ENCODE data around the gene MNDA. TPM values are rescaled to one million over a fixed set of nuclear protein-coding genes. Genes with fewer than 3 reads are reported as not detected.

MNDA gene
- total RNA-seq, 4 donors from 2014 or later = 3.3 to 5.7 (median 4.3) TPM

- Histone ChIP-seq H3K36me3 (no peaks in the 10 kb centered on the region), H3K27ac (no peak overlapping the region), H3K9me3 (no peaks in the 10 kb centered on the region), H3K4me3 (no peak overlapping the region), H3K27me3 (no peaks in the 10 kb centered on the region), H3K4me1 (no peaks in the 10 kb centered on the region)
- no peak for DNase-seq (ENCODE audit: low spot score in 2 of 2)
- WGBS, 2 donors = 82 to 86% methylated on average over 2 of the region's 2 CpGs
- TF ChIP-seq, protein P1, sequence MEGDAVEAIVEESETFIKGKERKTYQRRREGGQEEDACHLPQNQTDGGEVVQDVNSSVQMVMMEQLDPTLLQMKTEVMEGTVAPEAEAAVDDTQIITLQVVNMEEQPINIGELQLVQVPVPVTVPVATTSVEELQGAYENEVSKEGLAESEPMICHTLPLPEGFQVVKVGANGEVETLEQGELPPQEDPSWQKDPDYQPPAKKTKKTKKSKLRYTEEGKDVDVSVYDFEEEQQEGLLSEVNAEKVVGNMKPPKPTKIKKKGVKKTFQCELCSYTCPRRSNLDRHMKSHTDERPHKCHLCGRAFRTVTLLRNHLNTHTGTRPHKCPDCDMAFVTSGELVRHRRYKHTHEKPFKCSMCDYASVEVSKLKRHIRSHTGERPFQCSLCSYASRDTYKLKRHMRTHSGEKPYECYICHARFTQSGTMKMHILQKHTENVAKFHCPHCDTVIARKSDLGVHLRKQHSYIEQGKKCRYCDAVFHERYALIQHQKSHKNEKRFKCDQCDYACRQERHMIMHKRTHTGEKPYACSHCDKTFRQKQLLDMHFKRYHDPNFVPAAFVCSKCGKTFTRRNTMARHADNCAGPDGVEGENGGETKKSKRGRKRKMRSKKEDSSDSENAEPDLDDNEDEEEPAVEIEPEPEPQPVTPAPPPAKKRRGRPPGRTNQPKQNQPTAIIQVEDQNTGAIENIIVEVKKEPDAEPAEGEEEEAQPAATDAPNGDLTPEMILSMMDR (IDR thresholded peaks at IDR 0.05) = no peak
- TF ChIP-seq EP300 (IDR thresholded peaks at IDR 0.05) (no peak), POLR2A (IDR thresholded peaks at IDR 0.05) (no peak)
Observed at GRCh38 chr1:158873141-158873540, 42.0 kb downstream of the MNDA start.

DNA sequence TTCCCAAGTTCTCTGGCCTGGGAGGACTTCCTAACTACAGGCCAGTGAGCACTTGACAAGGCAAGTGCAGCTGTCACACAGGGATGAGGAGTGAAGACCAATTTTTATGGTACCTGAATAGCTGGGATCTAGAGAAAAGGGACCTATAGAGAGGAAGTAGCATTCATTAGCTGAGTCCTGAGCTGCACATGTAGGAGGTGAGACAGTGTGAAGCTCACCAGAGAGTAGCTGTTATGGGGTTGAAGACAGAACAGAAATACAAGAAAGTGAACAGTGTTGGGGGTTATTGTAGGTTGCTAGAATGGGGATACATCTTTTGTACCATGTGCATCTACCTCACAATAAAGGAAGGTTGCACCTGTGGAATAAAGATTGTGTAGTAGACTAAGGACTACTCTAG, 62.5 kb downstream of the MNDA start:
- H3K36me3 ChIP-seq = no peaks in the 10 kb centered on the region
- TF ChIP-seq POLR2A (IDR thresholded peaks at IDR 0.05) (no peak), EP300 (IDR thresholded peaks at IDR 0.05) (no peak)
- TF ChIP-seq, protein P1 (IDR thresholded peaks at IDR 0.05) = no peak
- H3K4me1 ChIP-seq = no peaks in the 10 kb centered on the region
- H3K9me3 ChIP-seq = peaks cover 0 to 3% (median 0%) of the 10 kb centered on the region in 4 donors
- no peak overlapping the region for H3K27ac ChIP-seq
- no peak overlapping the region for H3K4me3 ChIP-seq
- DNase-seq (ENCODE audit: low spot score in 2 of 2) = no peak
- no peaks in the 10 kb centered on the region for H3K27me3 ChIP-seq

GRCh38 chr1:158898722-158899121, 67.6 kb downstream of the MNDA start:
- TF ChIP-seq, protein P1 (IDR thresholded peaks at IDR 0.05) = no peak
- TF ChIP-seq EP300 (IDR thresholded peaks at IDR 0.05) = no peak
- TF ChIP-seq POLR2A (IDR thresholded peaks at IDR 0.05) = no peak
- H3K9me3 ChIP-seq = peaks cover 0 to 3% (median 0%) of the 10 kb centered on the region in 4 donors
- no peaks in the 10 kb centered on the region for H3K4me1 ChIP-seq
- peak overlapping the region in 1 of 4 donors; percentile 29 for H3K27ac ChIP-seq
- H3K27me3 ChIP-seq = no peaks in the 10 kb centered on the region
- H3K4me3 ChIP-seq = no peak overlapping the region
- no peak for DNase-seq (ENCODE audit: low spot score in 2 of 2)
- no peaks in the 10 kb centered on the region for H3K36me3 ChIP-seq
- WGBS, 2 donors = 86 to 90% methylated on average over 2 of the region's 2 CpGs

Small RNA genes within 50 kb of the gene (small RNA-seq; reads per million reads assigned to genes)
- not detected for gene OR2AQ1P

Other genes with a start within 250 kb of the MNDA start
- not detected for gene OR10Z1, start 226.1 kb upstream of the MNDA start, total RNA-seq
- under 1 TPM in 1 of 4 donors, not detected in 3; 0.21 TPM for gene SPTA1, start 144.6 kb upstream of the MNDA start, total RNA-seq
- not detected for gene OR6K2, start 130.7 kb upstream of the MNDA start, total RNA-seq
- gene OR6K3, start 110.6 kb upstream of the MNDA start, total RNA-seq = not detected
- not detected for gene OR6K6, start 76.6 kb upstream of the MNDA start, total RNA-seq
- not detected for gene OR6N1, start 59.2 kb upstream of the MNDA start, total RNA-seq
- not detected for gene OR6N2, start 50.1 kb upstream of the MNDA start, total RNA-seq
- 1 to 10 TPM; 2.2 to 5.2 (median 3.6) TPM for gene PYHIN1, start 100.2 kb downstream of the MNDA start, total RNA-seq
- gene IFI16, start 178.6 kb downstream of the MNDA start, total RNA-seq = 100 to 1,000 TPM in 3 of 4 donors, 10 to 100 TPM in 1; 63.2 to 121 (median 108) TPM
- gene AIM2, start 245.4 kb downstream of the MNDA start, total RNA-seq = 1 to 10 TPM in 2 of 4 donors, under 1 TPM in 1, not detected in 1; 0.59 to 4.0 (median 1.5) TPM